Endothelial cell of umbilical vein (primary cell): ENCODE measurements around the gene ANKZF1.

Experiments used
- EZH2 ChIP-seq: IDR thresholded peaks from 2 replicates; pipeline ENCODE4 v1.6.1; 2012; ENCODE audit warnings: borderline replicate concordance, low read depth, mild to moderate bottlenecking, moderate library complexity, low read length, inconsistent platforms; ENCODE audit not compliant: severe bottlenecking
- FOS ChIP-seq: IDR thresholded peaks from 2 replicates; pipeline ENCODE4 v1.6.1; 2011; ENCODE audit warnings: mild to moderate bottlenecking, low read length, moderate library complexity, borderline replicate concordance; ENCODE audit not compliant: insufficient read depth
- GATA2 ChIP-seq: IDR thresholded peaks from 2 replicates; pipeline ENCODE4 v1.7.0; 2011; ENCODE audit warnings: low read depth, mild to moderate bottlenecking, moderate library complexity, mixed read lengths, low read length; ENCODE audit not compliant: insufficient read length, insufficient read depth
- JUN ChIP-seq: IDR thresholded peaks from 2 replicates; pipeline ENCODE4 v1.6.1; 2011; ENCODE audit warnings: borderline replicate concordance, low read depth; ENCODE audit not compliant: insufficient read length, insufficient read depth
- MYC ChIP-seq: IDR thresholded peaks from one replicate; pipeline ENCODE4 v1.6.1; 2011; ENCODE audit warnings: mild to moderate bottlenecking, low read depth, low read length
- POLR2A ChIP-seq: IDR thresholded peaks from 2 replicates; pipeline ENCODE4 v1.6.1; 2012; ENCODE audit warnings: low read depth, mild to moderate bottlenecking, control low read depth, low read length
- POLR2AphosphoS5 ChIP-seq: IDR thresholded peaks from 2 replicates; pipeline ENCODE4 v1.6.1; 2012; ENCODE audit warnings: low read depth, mild to moderate bottlenecking, control low read depth, low read length, moderate library complexity; ENCODE audit not compliant: insufficient read depth
- TF ChIP-seq, protein P1 (sequence below), 2 donors: IDR thresholded peaks; 1 replicate in 1 of 2; 2 replicates in 1 of 2; pipeline ENCODE4 v1.5.1; 2011; ENCODE audit warnings: low read length in 2 of 2, mild to moderate bottlenecking in 2 of 2, moderate library complexity in 2 of 2, control low read depth in 1 of 2, inconsistent platforms in 1 of 2, low read depth in 1 of 2; ENCODE audit not compliant: insufficient read depth in 1 of 2; ENCODE audit errors: extremely low read depth in 1 of 2
- TF ChIP-seq, protein P2 (sequence below): IDR thresholded peaks from 2 replicates; pipeline ENCODE4 v1.6.1; 2011; ENCODE audit not compliant: insufficient read depth, insufficient read length

- TF ChIP-seq POLR2AphosphoS5 (no peak), EZH2 (no peak), FOS (no peak), MYC (no peak), JUN (no peak), POLR2A (no peak), GATA2 (no peak)
- TF ChIP-seq, protein P1, sequence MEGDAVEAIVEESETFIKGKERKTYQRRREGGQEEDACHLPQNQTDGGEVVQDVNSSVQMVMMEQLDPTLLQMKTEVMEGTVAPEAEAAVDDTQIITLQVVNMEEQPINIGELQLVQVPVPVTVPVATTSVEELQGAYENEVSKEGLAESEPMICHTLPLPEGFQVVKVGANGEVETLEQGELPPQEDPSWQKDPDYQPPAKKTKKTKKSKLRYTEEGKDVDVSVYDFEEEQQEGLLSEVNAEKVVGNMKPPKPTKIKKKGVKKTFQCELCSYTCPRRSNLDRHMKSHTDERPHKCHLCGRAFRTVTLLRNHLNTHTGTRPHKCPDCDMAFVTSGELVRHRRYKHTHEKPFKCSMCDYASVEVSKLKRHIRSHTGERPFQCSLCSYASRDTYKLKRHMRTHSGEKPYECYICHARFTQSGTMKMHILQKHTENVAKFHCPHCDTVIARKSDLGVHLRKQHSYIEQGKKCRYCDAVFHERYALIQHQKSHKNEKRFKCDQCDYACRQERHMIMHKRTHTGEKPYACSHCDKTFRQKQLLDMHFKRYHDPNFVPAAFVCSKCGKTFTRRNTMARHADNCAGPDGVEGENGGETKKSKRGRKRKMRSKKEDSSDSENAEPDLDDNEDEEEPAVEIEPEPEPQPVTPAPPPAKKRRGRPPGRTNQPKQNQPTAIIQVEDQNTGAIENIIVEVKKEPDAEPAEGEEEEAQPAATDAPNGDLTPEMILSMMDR (IDR thresholded peaks at IDR 0.05; ENCODE audit: extremely low read depth in 1 of 2, insufficient read depth in 1 of 2, low read depth in 1 of 2, low read length in 2 of 2): no peak
- TF ChIP-seq, protein P2, sequence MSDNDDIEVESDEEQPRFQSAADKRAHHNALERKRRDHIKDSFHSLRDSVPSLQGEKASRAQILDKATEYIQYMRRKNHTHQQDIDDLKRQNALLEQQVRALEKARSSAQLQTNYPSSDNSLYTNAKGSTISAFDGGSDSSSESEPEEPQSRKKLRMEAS: no peak
Measured at GRCh38 chr2:219250049-219250781, 20.6 kb downstream of the ANKZF1 start.
